Measurements from ENCODE around the gene CFAP20DC. TPM values are rescaled to one million over a fixed set of nuclear protein-coding genes. Genes with fewer than 3 reads are reported as not detected.

Gene CFAP20DC
- total and polyA plus RNA-seq, 2 of the 8 experiments (the other 6 are each of a cell fraction or from before 2014, with no cell fraction given): 2.2 to 2.8 TPM

- Histone ChIP-seq H3K23me2 (ENCODE audit: low read depth, low read length) (no peaks in the 10 kb centered on the region), H2BK12ac (ENCODE audit: low read depth, low read length) (no peak overlapping the region), H2BK15ac (ENCODE audit: low read length) (no peak overlapping the region), H4K5ac (ENCODE audit: insufficient read length, low read depth, low read length) (no peak overlapping the region), H2AK5ac (ENCODE audit: low read depth, low read length) (no peak overlapping the region), H3K9me3 (ENCODE audit: insufficient read depth in 2 of 2, low read depth in 1 of 2, low read length in 1 of 2) (peaks cover 0 to 5% of the 10 kb centered on the region in 2 experiments; a peak in 2 of 4 replicates), H3K4ac (replicated peaks; ENCODE audit: insufficient read length, low read depth, low read length) (no peak overlapping the region), H3K79me1 (ENCODE audit: low read depth, low read length) (no peaks in the 10 kb centered on the region), H4K20me1 (replicated peaks in 1 of 2; ENCODE audit: control insufficient read depth in 1 of 2, insufficient read depth in 2 of 2, low read length in 2 of 2) (no peaks in the 10 kb centered on the region), H3K9ac (replicated peaks in 1 of 4; ENCODE audit: extremely low read depth in 1 of 4, low read depth in 3 of 4, low read length in 3 of 4) (no peak overlapping the region), H3K79me2 (ENCODE audit: control insufficient read depth in 1 of 2, insufficient read depth in 2 of 2, low read length in 2 of 2) (no peaks in the 10 kb centered on the region), H3K14ac (ENCODE audit: insufficient read length) (no peak overlapping the region), H3K4me2 (ENCODE audit: insufficient read depth in 1 of 2, low read depth in 2 of 2, low read length in 2 of 2) (no peak overlapping the region), H3K4me1 (replicated peaks in 1 of 4; ENCODE audit: control insufficient read depth in 3 of 4, insufficient read depth in 4 of 4, low read length in 3 of 4) (peaks cover 0 to 3% (median 0%) of the 10 kb centered on the region in 4 experiments; a peak in 2 of 7 replicates), H3K56ac (replicated peaks; ENCODE audit: insufficient read length, low read depth, low read length) (no peak overlapping the region), H2BK20ac (ENCODE audit: low read length) (no peak overlapping the region), H3K4me3 (ENCODE audit: extremely low read depth in 1 of 4, insufficient read depth in 2 of 4, low read depth in 3 of 4, low read length in 4 of 4) (no peak overlapping the region), H2AFZ (ENCODE audit: low read length) (no peak overlapping the region), H2BK5ac (ENCODE audit: low read depth, low read length) (no peak overlapping the region), H2BK120ac (replicated peaks; ENCODE audit: low read depth, low read length) (no peak overlapping the region), H3K18ac (ENCODE audit: extremely low read depth, low read length) (no peak overlapping the region), H4K91ac (replicated peaks; ENCODE audit: insufficient read length, low read length) (no peak overlapping the region), H3K27me3 (replicated peaks in 1 of 4; ENCODE audit: control insufficient read depth in 3 of 4, extremely low read depth in 1 of 4, insufficient read depth in 3 of 4, low read length in 3 of 4) (no peaks in the 10 kb centered on the region), H4K8ac (ENCODE audit: extremely low read depth, insufficient read depth, low read length) (no peak overlapping the region), H3K36me3 (ENCODE audit: control insufficient read depth in 2 of 4, insufficient read depth in 4 of 4, low read length in 3 of 4) (no peaks in the 10 kb centered on the region), H3K23ac (ENCODE audit: insufficient read length) (no peak overlapping the region), H3K27ac (ENCODE audit: low read depth, low read length) (no peak overlapping the region)
- ChIA-PET POLR2A (ENCODE audit: partially characterized antibody) (no interaction called here), CTCF (ENCODE audit: partially characterized antibody) (interaction anchor here (0.8 kb wide), 1 partner anchor 15 kb away, joined by 3 read pairs; no protein-coding TSS in a partner anchor)
- WGBS, 2 experiments (ENCODE audit: extremely low coverage in 1 of 2, insufficient coverage in 1 of 2, insufficient read length in 1 of 2, insufficient replicate concordance in 2 of 2, low coverage in 1 of 2, low lambda C conversion rate in 2 of 2, missing lambda C conversion rate in 1 of 2): 89% methylated on average over 6 of the region's 6 CpGs; no CpG with 5 or more reads in 1 of the 2 experiments
- no peak for FAIRE-seq
- no peak for DNase-seq (ENCODE audit: low read depth in 1 of 2, low spot score in 2 of 2)
- TF ChIP-seq BACH1 (IDR thresholded peaks at IDR 0.05; ENCODE audit: low read length) (no peak), NANOG (IDR thresholded peaks at IDR 0.05; ENCODE audit: insufficient read depth, low read depth, low read length, poor library complexity, severe bottlenecking) (no peak), EP300 (IDR thresholded peaks at IDR 0.05; ENCODE audit: borderline replicate concordance in 1 of 2, low read depth in 2 of 2, low read length in 2 of 2) (no peak), NRF1 (IDR thresholded peaks at IDR 0.05; ENCODE audit: low read depth, low read length) (no peak), GABPA (IDR thresholded peaks at IDR 0.05; ENCODE audit: borderline replicate concordance, insufficient read depth, low read length) (no peak), RFX5 (IDR thresholded peaks at IDR 0.05; ENCODE audit: borderline replicate concordance, low read depth, low read length) (no peak), CBX5 (IDR thresholded peaks at IDR 0.05; ENCODE audit: low read depth, low read length) (no peak), TAF7 (optimal IDR thresholded peaks at IDR 0.05; ENCODE audit: borderline replicate concordance, low read depth, low read length) (no peak), SP1 (IDR thresholded peaks at IDR 0.05; ENCODE audit: low read depth, low read length) (no peak), CHD1 (IDR thresholded peaks at IDR 0.05; ENCODE audit: low read depth, low read length) (no peak), GTF2F1 (IDR thresholded peaks at IDR 0.05; ENCODE audit: borderline replicate concordance, low read depth, low read length) (no peak)
- TF ChIP-seq, protein P1, sequence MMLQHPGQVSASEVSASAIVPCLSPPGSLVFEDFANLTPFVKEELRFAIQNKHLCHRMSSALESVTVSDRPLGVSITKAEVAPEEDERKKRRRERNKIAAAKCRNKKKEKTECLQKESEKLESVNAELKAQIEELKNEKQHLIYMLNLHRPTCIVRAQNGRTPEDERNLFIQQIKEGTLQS (IDR thresholded peaks at IDR 0.05; ENCODE audit: insufficient read depth, low read depth, low read length): no peak
- TF ChIP-seq, protein P2, sequence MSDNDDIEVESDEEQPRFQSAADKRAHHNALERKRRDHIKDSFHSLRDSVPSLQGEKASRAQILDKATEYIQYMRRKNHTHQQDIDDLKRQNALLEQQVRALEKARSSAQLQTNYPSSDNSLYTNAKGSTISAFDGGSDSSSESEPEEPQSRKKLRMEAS (IDR thresholded peaks at IDR 0.05): no peak
These were observed 264.9 kb downstream of the CFAP20DC start for GRCh38 chr3:58784888-58785287.

Measured in H1 (cell line).